A549 treated with dexamethasone at 1 μM for 4 hours (cell line): ENCODE results near the gene AKT2. TPM values are rescaled to one million over a fixed set of nuclear protein-coding genes. Genes with fewer than 3 reads are reported as not detected.

Experiments
- total RNA-seq: library from RNA; stranded (reverse); fragments of 200-300 nt; extraction: Qiagen RNA extraction; gene quantifications from 5 replicates; pipeline ENCODE4 v1.2.3, GENCODE V29; 2022

Gene AKT2
- 113 to 203 TPM (median 198 TPM) in 5 replicates for total RNA-seq

GRCh38 chr19:40284501-40285352 lies at the start of gene AKT2:
TSS of gene AKT2 (minus strand) at chr19:40285345. CDS start at chr19:40265267, 20,078 bp downstream.

GRCh38 chr19:40217934-40218890 lies 66.9 kb downstream of the AKT2 start, which contains the start of gene TTC9B:
TSS of gene TTC9B (minus strand) at chr19:40218384. CDS start at chr19:40218381, 3 bp downstream.

GRCh38 chr19:40190891-40191835 lies 94.0 kb downstream of the AKT2 start, which contains the start of gene MAP3K10:
TSS of gene MAP3K10 (plus strand) at chr19:40191426. CDS start at chr19:40192032, 606 bp downstream.

Other genes with a start within 250 kb of the AKT2 start
- 5.2 to 7.9 TPM (median 7.3 TPM) in 5 replicates for gene ZNF780B, start 229.1 kb downstream of the AKT2 start, total RNA-seq
- gene ZNF780A, start 194.4 kb downstream of the AKT2 start, total RNA-seq = 24.8 to 30.2 TPM (median 27.9 TPM) in 5 replicates
- gene MAP3K10, start 93.9 kb downstream of the AKT2 start, total RNA-seq = 10.8 to 16.1 TPM (median 13.6 TPM) in 5 replicates
- 0.25 to 0.54 TPM (median 0.32 TPM) in 5 replicates for gene TTC9B, start 67.0 kb downstream of the AKT2 start, total RNA-seq
- gene CCNP, start 58.7 kb downstream of the AKT2 start, total RNA-seq = 0.11 to 0.41 TPM (median 0.25 TPM) in 5 replicates
- 23.8 to 33.1 TPM (median 31.5 TPM) in 5 replicates for gene C19orf47, start 63.1 kb upstream of the AKT2 start, total RNA-seq
- gene PLD3, start 63.4 kb upstream of the AKT2 start, total RNA-seq = 245 to 279 TPM (median 256 TPM) in 5 replicates
- 0.16 to 0.39 TPM (median 0.35 TPM) in 5 replicates for gene HIPK4, start 104.8 kb upstream of the AKT2 start, total RNA-seq
- 1.2 to 1.3 TPM (median 1.3 TPM) in 5 replicates for gene PRX, start 128.0 kb upstream of the AKT2 start, total RNA-seq
- 24.4 to 31.9 TPM (median 26.1 TPM) in 5 replicates for gene SERTAD1, start 140.6 kb upstream of the AKT2 start, total RNA-seq
- 36.9 to 48.9 TPM (median 44.2 TPM) in 5 replicates for gene SERTAD3, start 159.0 kb upstream of the AKT2 start, total RNA-seq
- 242 to 310 TPM (median 270 TPM) in 5 replicates for gene BLVRB, start 180.4 kb upstream of the AKT2 start, total RNA-seq
- 0.41 to 0.73 TPM (median 0.66 TPM) in 5 replicates for gene SPTBN4, start 181.7 kb upstream of the AKT2 start, total RNA-seq